HEK293T (cell line): ENCODE results near the gene POMP.

ENCODE experiments used
- BHLHE40 ChIP-seq: fragments of 450-650 bp; IDR thresholded peaks from 2 replicates; pipeline ENCODE4 v1.6.1; 2016; ENCODE audit warnings: mild to moderate bottlenecking, moderate library complexity, borderline replicate concordance
- FOXA1 ChIP-seq: fragments of 450-650 bp; IDR thresholded peaks from 2 replicates; pipeline ENCODE4 v1.6.1; 2016; ENCODE audit warnings: mild to moderate bottlenecking
- HDGF ChIP-seq: fragments of 450-650 bp; IDR thresholded peaks from 2 replicates; pipeline ENCODE4 v1.6.1; 2017; ENCODE audit warnings: antibody characterized with exemption, borderline replicate concordance
- ZNF384 ChIP-seq: fragments of 450-650 bp; IDR thresholded peaks from 2 replicates; pipeline ENCODE4 v1.6.1; 2016
- TF ChIP-seq, protein P1 (sequence below): fragments of 450-650 bp; IDR thresholded peaks from 2 replicates; pipeline ENCODE4 v1.6.1; 2016

DNA sequence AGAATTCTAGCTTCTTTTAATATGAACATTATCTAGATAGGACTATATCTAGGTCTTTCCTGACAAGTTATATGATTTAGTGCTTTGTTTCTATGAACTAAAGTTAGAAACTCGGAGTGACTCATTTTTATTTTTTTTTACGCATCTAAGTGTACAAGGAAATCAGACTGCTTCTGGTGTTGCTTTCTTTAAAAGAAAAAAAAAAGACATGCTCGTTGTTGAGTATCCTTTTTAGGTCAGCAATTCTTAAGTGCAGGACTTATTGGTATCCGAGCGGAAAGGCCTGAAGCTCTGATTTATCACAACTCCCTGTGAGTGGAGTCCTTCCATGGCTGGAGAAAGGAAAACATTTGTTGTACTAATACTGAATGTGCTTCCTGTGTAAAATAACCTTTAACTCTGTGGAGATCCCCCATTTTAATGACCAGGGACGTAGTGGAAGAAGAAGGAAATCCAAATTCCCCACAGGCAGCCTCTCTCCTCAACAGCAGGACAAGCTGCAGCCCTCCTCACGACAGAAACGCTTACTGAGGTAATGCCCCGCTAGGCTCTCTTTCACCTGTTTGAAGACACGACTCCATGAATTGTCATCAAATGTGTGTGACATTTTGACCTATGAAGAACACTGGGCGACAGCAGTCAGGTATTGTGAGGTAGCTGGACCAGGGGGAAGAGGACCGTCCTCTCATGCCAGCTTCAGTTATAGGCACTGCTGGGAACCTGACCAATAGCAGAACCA, 17.9 kb upstream of the POMP start:
- TF ChIP-seq ZNF384 (no peak), HDGF (no peak), BHLHE40 (no peak), FOXA1 (no peak)
- TF ChIP-seq, protein P1, sequence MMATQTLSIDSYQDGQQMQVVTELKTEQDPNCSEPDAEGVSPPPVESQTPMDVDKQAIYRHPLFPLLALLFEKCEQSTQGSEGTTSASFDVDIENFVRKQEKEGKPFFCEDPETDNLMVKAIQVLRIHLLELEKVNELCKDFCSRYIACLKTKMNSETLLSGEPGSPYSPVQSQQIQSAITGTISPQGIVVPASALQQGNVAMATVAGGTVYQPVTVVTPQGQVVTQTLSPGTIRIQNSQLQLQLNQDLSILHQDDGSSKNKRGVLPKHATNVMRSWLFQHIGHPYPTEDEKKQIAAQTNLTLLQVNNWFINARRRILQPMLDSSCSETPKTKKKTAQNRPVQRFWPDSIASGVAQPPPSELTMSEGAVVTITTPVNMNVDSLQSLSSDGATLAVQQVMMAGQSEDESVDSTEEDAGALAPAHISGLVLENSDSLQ = no peak
